CD14-positive monocyte (primary cell): ENCODE measurements around the gene RGL3. TPM values are rescaled to one million over a fixed set of nuclear protein-coding genes. Genes with fewer than 3 reads are reported as not detected.
A peak's percentile ranks its signal among the peaks of the same experiment; 100 is the strongest.

ENCODE experiments used
- DNase-seq, 3 donors: peaks; one replicate each; pipeline ENCODE4 v3.0.0-alpha.2; 2011 to 2022
- H2AFZ ChIP-seq: 2 replicates; pipeline ENCODE4 v1.6.0; 2012; ENCODE audit warnings: mild to moderate bottlenecking, low read depth, low read length, inconsistent platforms; ENCODE audit not compliant: insufficient read depth, poor library complexity, severe bottlenecking
- H3K27ac ChIP-seq, 2 donors: 1 replicate in 1 of 2; 2 replicates in 1 of 2; pipeline ENCODE4 v1.5.1; 2012 to 2013; ENCODE audit warnings: low read length in 2 of 2, control low read depth in 1 of 2, inconsistent platforms in 1 of 2, low read depth in 1 of 2, mild to moderate bottlenecking in 1 of 2
- H3K27me3 ChIP-seq, 2 donors: one replicate each; pipeline versions ENCODE4 v1.6.0 to v1.6.1; 2011 to 2013; ENCODE audit warnings: low read length in 2 of 2; ENCODE audit not compliant: control insufficient read depth in 2 of 2, insufficient read depth in 2 of 2
- H3K36me3 ChIP-seq, 2 donors: replicated peaks in 1 of 2; 1 replicate in 1 of 2; 2 replicates in 1 of 2; pipeline versions ENCODE4 v1.5.1 to v1.6.1; 2012 to 2013; ENCODE audit warnings: low read length in 2 of 2, control low read depth in 1 of 2, inconsistent platforms in 1 of 2, mild to moderate bottlenecking in 1 of 2; ENCODE audit not compliant: insufficient read depth in 2 of 2, control insufficient read depth in 1 of 2
- H3K4me1 ChIP-seq, 2 donors: 1 replicate in 1 of 2; 2 replicates in 1 of 2; pipeline versions ENCODE4 v1.5.1 to v1.6.1; 2012 to 2013; ENCODE audit warnings: low read length in 2 of 2, control low read depth in 1 of 2, inconsistent platforms in 1 of 2, mild to moderate bottlenecking in 1 of 2, moderate library complexity in 1 of 2; ENCODE audit not compliant: insufficient read depth in 2 of 2, control insufficient read depth in 1 of 2
- H3K4me2 ChIP-seq: replicated peaks from 2 replicates; pipeline ENCODE3; 2012; ENCODE audit warnings: low read length, moderate library complexity, mild to moderate bottlenecking; ENCODE audit not compliant: poor library complexity, severe bottlenecking; ENCODE audit errors: extremely low read depth
- H3K4me3 ChIP-seq, 3 experiments: fragments of 200-600 bp in 1 of 3; sonication (generic) in 1 of 3; replicated peaks in 1 of 3; 1 replicate in 2 of 3; 2 replicates in 1 of 3; pipeline ENCODE4 v1.5.1; 2011 to 2013; ENCODE audit warnings: low read length in 3 of 3, mild to moderate bottlenecking in 3 of 3, control low read depth in 2 of 3, low read depth in 2 of 3, inconsistent platforms in 1 of 3, moderate library complexity in 1 of 3
- H3K79me2 ChIP-seq: 2 replicates; pipeline ENCODE4 v1.6.0; 2012; ENCODE audit warnings: mild to moderate bottlenecking, control low read depth, inconsistent platforms, low read length, moderate library complexity; ENCODE audit not compliant: insufficient read depth
- H3K9ac ChIP-seq: 2 replicates; pipeline ENCODE4 v1.6.0; 2017; ENCODE audit warnings: low read length, mild to moderate bottlenecking; ENCODE audit not compliant: insufficient read depth, poor library complexity, severe bottlenecking
- H3K9me3 ChIP-seq, 2 donors: replicated peaks in 1 of 2; 1 replicate in 1 of 2; 2 replicates in 1 of 2; pipeline versions ENCODE4 v1.5.1 to v1.6.1; 2012 to 2013; ENCODE audit warnings: low read length in 2 of 2, control low read depth in 1 of 2; ENCODE audit not compliant: control insufficient read depth in 1 of 2, insufficient read depth in 1 of 2
- H4K20me1 ChIP-seq: 2 replicates; pipeline ENCODE4 v1.6.0; 2012; ENCODE audit warnings: mild to moderate bottlenecking, low read length, control low read depth, moderate library complexity; ENCODE audit not compliant: insufficient read depth
- H3K27ac Mint-ChIP-seq, 7 donors: one replicate each; pipeline ENCODE4 v1.8.0; 2020; ENCODE audit warnings: mild to moderate bottlenecking in 7 of 7, mixed read lengths in 7 of 7, moderate library complexity in 6 of 7, inconsistent platforms in 2 of 7
- H3K27me3 Mint-ChIP-seq, 3 donors: one replicate each; pipeline ENCODE4 v1.8.0; 2021 to 2022; ENCODE audit warnings: low read depth in 3 of 3, mild to moderate bottlenecking in 3 of 3, mixed read lengths in 3 of 3, moderate library complexity in 3 of 3, inconsistent platforms in 1 of 3
- H3K36me3 Mint-ChIP-seq, 2 donors: one replicate each; pipeline ENCODE4 v1.8.0; 2020; ENCODE audit warnings: mixed read lengths in 2 of 2, inconsistent platforms in 1 of 2, mild to moderate bottlenecking in 1 of 2
- H3K4me1 Mint-ChIP-seq: one replicate; pipeline ENCODE4 v1.8.0; 2020; ENCODE audit warnings: mild to moderate bottlenecking, mixed read lengths
- H3K4me3 Mint-ChIP-seq, 2 donors: one replicate each; pipeline ENCODE4 v1.8.0; 2020; ENCODE audit warnings: mild to moderate bottlenecking in 2 of 2, mixed read lengths in 2 of 2, moderate library complexity in 1 of 2
- H3K9me3 Mint-ChIP-seq, 7 donors: one replicate each; pipeline ENCODE4 v1.8.0; 2020 to 2022; ENCODE audit warnings: mixed read lengths in 7 of 7, mild to moderate bottlenecking in 6 of 7, moderate library complexity in 6 of 7, inconsistent platforms in 2 of 7
- CTCF ChIP-seq: fragments of 200-600 bp; IDR thresholded peaks from one replicate; pipeline ENCODE4 v1.8.0; 2022; ENCODE audit warnings: antibody characterized with exemption, mild to moderate bottlenecking
- whole genome bisulfite sequencing: methylation state at CpG from one replicate; pipeline ENCODE4 v1.1.5; 2013; ENCODE audit warnings: missing lambda C conversion rate; ENCODE audit not compliant: insufficient coverage; 5-methylcytosine and 5-hydroxymethylcytosine counted together
- intact Hi-C, 2 donors: fragments of 100-400 bp; cut with micrococcal nuclease; formaldehyde crosslinking; loops; one replicate each; pipeline versions ENCODE4 v1.15.0 to v1.15.1; 2023
- polyA plus RNA-seq, 3 donors: library from polyadenylated mRNA; depleted of rRNA in 1 of 3; unstranded in 2 of 3; stranded (reverse) in 1 of 3; fragments of 300-500 nt in 2 of 3; fragments of >200 nt in 1 of 3; fragmentation: Illumina TruSeq in 2 of 3; gene quantifications; 1 replicate in 2 of 3; 2 replicates in 1 of 3; pipeline ENCODE4 v1.2.3, GENCODE V29; 2012 to 2021

RGL3 gene
- polyA plus RNA-seq, 3 donors, result 1.7 TPM; not detected in 2

- no peak for DNase-seq
- Mint-ChIP-seq H3K4me3 (no peak overlapping the region), H3K27me3 (peaks cover 0 to 4% (median 0%) of the 10 kb centered on the region in 3 donors), H3K9me3 (peaks cover 9 to 12% (median 10%) of the 10 kb centered on the region in 7 donors), H3K36me3 (peaks cover 24 to 34% of the 10 kb centered on the region in 2 donors), H3K4me1 (peaks cover 32% of the 10 kb centered on the region), H3K27ac (no peak overlapping the region)
- Histone ChIP-seq H3K9ac (no peak overlapping the region), H3K27me3 (no peaks in the 10 kb centered on the region), H4K20me1 (no peaks in the 10 kb centered on the region), H3K4me3 (no peak overlapping the region), H2AFZ (no peak overlapping the region), H3K79me2 (peaks cover 32% of the 10 kb centered on the region), H3K4me2 (no peak overlapping the region), H3K4me1 (peaks cover 23 to 32% of the 10 kb centered on the region in 2 donors), H3K9me3 (peaks cover 4 to 11% of the 10 kb centered on the region in 2 donors), H3K36me3 (peaks cover 0 to 16% of the 10 kb centered on the region in 2 donors), H3K27ac (no peak overlapping the region)
- 100% methylated on average over 2 of the region's 4 CpGs for WGBS
- intact Hi-C loops, result no loop called here
- TF ChIP-seq CTCF, result no peak
Measured at GRCh38 chr19:11349171-11349570, 69.9 kb downstream of the RGL3 start.

- no peak overlapping the region for H3K9ac ChIP-seq
Measured at GRCh38 chr19:11347546-11348039, 71.5 kb downstream of the RGL3 start.

More at GRCh38 chr19:11347546-11348039, 71.5 kb downstream of the RGL3 start:
- Histone ChIP-seq H3K36me3 (peaks cover 2 to 19% of the 10 kb centered on the region in 2 donors), H3K4me1 (peaks cover 34 to 46% of the 10 kb centered on the region in 2 donors), H3K9me3 (peaks cover 4 to 11% of the 10 kb centered on the region in 2 donors), H3K4me3 (no peak overlapping the region), H3K27ac (peak overlapping the region in 1 of 2 donors; percentile 98), H4K20me1 (no peaks in the 10 kb centered on the region), H3K27me3 (no peaks in the 10 kb centered on the region), H3K79me2 (peaks cover 48% of the 10 kb centered on the region), H3K4me2 (no peak overlapping the region), H2AFZ (no peak overlapping the region)
- no peak overlapping the region for H3K4me3 Mint-ChIP-seq
- DNase-seq, result no peak
- peaks cover 0 to 2% (median 0%) of the 10 kb centered on the region in 3 donors for H3K27me3 Mint-ChIP-seq
- intact Hi-C loops, result loop anchor here (2.0 kb wide), 2 partner anchors 25 to 55 kb away; no protein-coding TSS in a partner anchor
- 92% methylated on average over 5 of the region's 7 CpGs for WGBS
- no peak for TF ChIP-seq CTCF
- H3K4me1 Mint-ChIP-seq, result peaks cover 38% of the 10 kb centered on the region
- H3K9me3 Mint-ChIP-seq, result peaks cover 9 to 12% (median 10%) of the 10 kb centered on the region in 7 donors
- peak overlapping the region; percentile 60 to 99 (median 98) for H3K27ac Mint-ChIP-seq
- peaks cover 19 to 31% of the 10 kb centered on the region in 2 donors for H3K36me3 Mint-ChIP-seq
